ENCODE results near the gene CFAP46.
"Not testable (repeated sequence)": the region's sequence is repeated elsewhere in the genome, so short reads cannot be mapped to it uniquely, and the experiment has no call there.

CFAP46 gene

GRCh38 chr10:132898391-132899053, 43.8 kb downstream of the CFAP46 start:
- no peak for DNase-seq

GRCh38 chr10:132897516-132898381, 44.6 kb downstream of the CFAP46 start:
- no peak for DNase-seq

- DNase-seq = not testable (repeated sequence)
These were observed 48.6 kb downstream of the CFAP46 start for GRCh38 chr10:132893786-132894185.

GRCh38 chr10:132893090-132893489, 49.3 kb downstream of the CFAP46 start:
- no peak for DNase-seq

GRCh38 chr10:132892004-132892403, 50.4 kb downstream of the CFAP46 start:
- no peak for DNase-seq

GRCh38 chr10:132891368-132891767, 51.0 kb downstream of the CFAP46 start:
- no peak for DNase-seq

- DNase-seq = no peak
These were observed 52.1 kb downstream of the CFAP46 start for GRCh38 chr10:132890301-132890700.

- no peak for DNase-seq
These were observed 52.8 kb downstream of the CFAP46 start for GRCh38 chr10:132889556-132889955.

GRCh38 chr10:132888898-132889490, 53.4 kb downstream of the CFAP46 start:
- DNase-seq = no peak

- not testable (repeated sequence) for DNase-seq
These were observed 53.9 kb downstream of the CFAP46 start for GRCh38 chr10:132888446-132888845.

- DNase-seq = no peak
These were observed 55.9 kb downstream of the CFAP46 start for GRCh38 chr10:132886211-132887099.

GRCh38 chr10:132885451-132886210, 56.7 kb downstream of the CFAP46 start:
- no peak for DNase-seq

- DNase-seq = no peak
These were observed 57.6 kb downstream of the CFAP46 start for GRCh38 chr10:132884691-132885271.

- no peak for DNase-seq
These were observed 58.3 kb downstream of the CFAP46 start for GRCh38 chr10:132884041-132884440.

GRCh38 chr10:132883391-132883881, 58.9 kb downstream of the CFAP46 start:
- DNase-seq = no peak

- no peak for DNase-seq
These were observed 60.1 kb downstream of the CFAP46 start for GRCh38 chr10:132882069-132882951.

GRCh38 chr10:132881186-132881920, 61.0 kb downstream of the CFAP46 start:
- DNase-seq = no peak

- DNase-seq = no peak
These were observed 62.0 kb downstream of the CFAP46 start for GRCh38 chr10:132880128-132880981.

All from suppressor macrophage (primary cell).